Ramos (cell line): ENCODE data around the gene UGT1A10.
"Not testable (repeated sequence)": the region's sequence is repeated elsewhere in the genome, so short reads cannot be mapped to it uniquely, and the experiment has no call there.

Source experiments
- in situ Hi-C: fragments of 300-500 bp; cut with MboI; formaldehyde crosslinking; loops from one replicate; pipeline ENCODE4 v1.14.3; 2022; ENCODE audit warnings: low sequenced_read_pairs; ENCODE audit not compliant: unreplicated experiment

UGT1A10 gene

GRCh38 chr2:233728723-233729301, 92.6 kb downstream of the UGT1A10 start, which contains the start of gene UGT1A3:
Gene UGT1A3, plus strand, starts transcription at chr2:233729042. Its CDS starts 85 bp downstream, at chr2:233729127.
- in situ Hi-C loops = no loop called here

- in situ Hi-C loops = not testable (repeated sequence)
Measured at GRCh38 chr2:233736868-233737653, 100.8 kb downstream of the UGT1A10 start.

GRCh38 chr2:233740870-233741269, 104.6 kb downstream of the UGT1A10 start:
- in situ Hi-C loops = no loop called here

- in situ Hi-C loops = no loop called here
Measured at GRCh38 chr2:233743464-233744259, 107.4 kb downstream of the UGT1A10 start.

- in situ Hi-C loops = no loop called here
Measured at GRCh38 chr2:233745073-233745755, 109.0 kb downstream of the UGT1A10 start.

GRCh38 chr2:233745838-233746237, 109.6 kb downstream of the UGT1A10 start:
- in situ Hi-C loops = not testable (repeated sequence)

GRCh38 chr2:233746475-233747282, 110.4 kb downstream of the UGT1A10 start:
- in situ Hi-C loops = no loop called here

GRCh38 chr2:233747283-233747544, 111.0 kb downstream of the UGT1A10 start:
- in situ Hi-C loops = no loop called here

- in situ Hi-C loops = not testable (repeated sequence)
Measured at GRCh38 chr2:233750689-233751088, 114.4 kb downstream of the UGT1A10 start.

GRCh38 chr2:233751212-233752009, 115.2 kb downstream of the UGT1A10 start:
- in situ Hi-C loops = not testable (repeated sequence)

- in situ Hi-C loops = no loop called here
Measured at GRCh38 chr2:233754872-233755611, 118.8 kb downstream of the UGT1A10 start.

- in situ Hi-C loops = no loop called here
Measured at GRCh38 chr2:233756429-233757081, 120.3 kb downstream of the UGT1A10 start.

GRCh38 chr2:233758141-233758540, 121.9 kb downstream of the UGT1A10 start:
- in situ Hi-C loops = no loop called here

GRCh38 chr2:233758849-233759248, 122.6 kb downstream of the UGT1A10 start:
- in situ Hi-C loops = no loop called here

- in situ Hi-C loops = no loop called here
Measured at GRCh38 chr2:233760043-233760442, 123.8 kb downstream of the UGT1A10 start, which contains the start of gene UGT1A1. Gene UGT1A1, plus strand, starts transcription at chr2:233760270. Its CDS starts 18 bp downstream, at chr2:233760288.

- in situ Hi-C loops = no loop called here
Measured at GRCh38 chr2:233761040-233761769, 125.0 kb downstream of the UGT1A10 start.

- in situ Hi-C loops = no loop called here
Measured at GRCh38 chr2:233764264-233764663, 128.0 kb downstream of the UGT1A10 start.
